Measurements from ENCODE around the gene RHOV. TPM values are rescaled to one million over a fixed set of nuclear protein-coding genes. Genes with fewer than 3 reads are reported as not detected.

RHOV gene
- total RNA-seq, 1 experiment from 2014 or later, result 6.0 TPM

DNA sequence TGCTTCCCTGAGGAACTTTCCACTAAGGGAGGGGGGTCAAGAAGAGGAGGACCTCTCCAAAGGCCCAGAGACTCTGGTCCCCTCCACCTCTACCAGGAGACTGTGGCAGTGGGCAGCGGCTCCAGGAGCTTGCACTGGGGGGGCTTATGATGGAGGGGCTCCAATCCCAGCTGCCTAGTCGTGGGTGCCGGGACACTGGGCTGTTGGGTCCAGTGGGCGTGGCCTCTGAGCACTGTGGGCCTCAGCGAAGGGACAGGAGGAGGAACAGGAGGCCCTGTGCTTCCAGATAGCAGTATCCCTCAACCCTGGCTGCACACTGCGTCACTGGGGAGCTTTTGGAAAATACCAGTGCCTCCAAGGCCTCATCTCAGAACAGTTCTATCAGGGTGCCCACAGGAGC is 41.6 kb upstream of the RHOV start:
- no peaks in the 10 kb centered on the region for H3K79me2 ChIP-seq (ENCODE audit: insufficient read depth, low read length)
- H3K9me3 ChIP-seq (ENCODE audit: control insufficient read depth in 1 of 2, insufficient read depth in 1 of 2, low read depth in 1 of 2, low read length in 2 of 2), result no peaks in the 10 kb centered on the region
- H2AFZ ChIP-seq (ENCODE audit: low read depth, low read length, poor library complexity, severe bottlenecking), result no peak overlapping the region
- no peak overlapping the region for H3K4me3 ChIP-seq (replicated peaks in 1 of 2; ENCODE audit: low read depth in 1 of 2, low read length in 2 of 2)
- ChIA-PET CTCF (interaction anchor here (1.6 to 1.9 kb wide), 2 partner anchors 9 to 15 kb away, joined by 4 to 7 read pairs; no protein-coding TSS in a partner anchor), POLR2A (interaction anchor here (1.0 to 2.2 kb wide), 2 partner anchors 10 to 13 kb away, joined by 3 to 8 read pairs; partner anchors contain the start of gene DLL4), RAD21 (ENCODE audit: low non-redundant PET in 1 of 2, low total read pairs in 2 of 2, uncharacterized antibody in 2 of 2, unreplicated experiment in 2 of 2) (no interaction called here)
- H4K20me1 ChIP-seq (ENCODE audit: insufficient read depth), result no peaks in the 10 kb centered on the region
- H3K9ac ChIP-seq (ENCODE audit: low read length), result no peak overlapping the region
- intact Hi-C loops (cut with micrococcal nuclease), result no loop called here
- no peaks in the 10 kb centered on the region for H3K36me3 ChIP-seq (ENCODE audit: control insufficient read depth in 1 of 2, insufficient read depth in 2 of 2, low read length in 2 of 2)
- TF ChIP-seq ZFX (IDR thresholded peaks at IDR 0.05) (no peak), ELF1 (IDR thresholded peaks at IDR 0.05; ENCODE audit: borderline replicate concordance, low read depth) (no peak)
- H3K27me3 ChIP-seq (ENCODE audit: insufficient read depth, low read length), result no peaks in the 10 kb centered on the region
- no TSS peak for BruUV-seq (replicated peaks)
- no peak for ATAC-seq
- no peak overlapping the region for H3K4me2 ChIP-seq (ENCODE audit: low read length)
- H3K27ac ChIP-seq (ENCODE audit: low read depth, low read length), result no peak overlapping the region
- DNase-seq (ENCODE audit: low read depth, low spot score), result no peak
- H3K4me1 ChIP-seq (ENCODE audit: control insufficient read depth in 1 of 2, insufficient read depth in 2 of 2, low read length in 2 of 2), result no peaks in the 10 kb centered on the region
- H3K9me2 ChIP-seq (ENCODE audit: insufficient read depth), result no peaks in the 10 kb centered on the region

GRCh38 chr15:40915116-40915661 is 41.2 kb upstream of the RHOV start:
- H3K4me2 ChIP-seq (ENCODE audit: low read length), result no peak overlapping the region
- H3K9ac ChIP-seq (ENCODE audit: low read length), result no peak overlapping the region
- no peak for DNase-seq (ENCODE audit: low read depth, low spot score)
- H3K36me3 ChIP-seq (ENCODE audit: control insufficient read depth in 1 of 2, insufficient read depth in 2 of 2, low read length in 2 of 2), result no peaks in the 10 kb centered on the region
- H3K4me1 ChIP-seq (ENCODE audit: control insufficient read depth in 1 of 2, insufficient read depth in 2 of 2, low read length in 2 of 2), result no peaks in the 10 kb centered on the region
- ChIA-PET RAD21 (ENCODE audit: low non-redundant PET in 1 of 2, low total read pairs in 2 of 2, uncharacterized antibody in 2 of 2, unreplicated experiment in 2 of 2) (no interaction called here), POLR2A (interaction anchor here (1.0 to 2.2 kb wide), 2 partner anchors 9 to 14 kb away, joined by 3 to 8 read pairs; partner anchors contain the start of gene DLL4), CTCF (interaction anchor here (1.6 to 1.9 kb wide), 2 partner anchors 9 to 16 kb away, joined by 4 to 7 read pairs; no protein-coding TSS in a partner anchor)
- intact Hi-C loops (cut with micrococcal nuclease), result no loop called here
- H4K20me1 ChIP-seq (ENCODE audit: insufficient read depth), result no peaks in the 10 kb centered on the region
- no peaks in the 10 kb centered on the region for H3K9me3 ChIP-seq (ENCODE audit: control insufficient read depth in 1 of 2, insufficient read depth in 1 of 2, low read depth in 1 of 2, low read length in 2 of 2)
- H3K4me3 ChIP-seq (replicated peaks in 1 of 2; ENCODE audit: low read depth in 1 of 2, low read length in 2 of 2), result no peak overlapping the region
- TF ChIP-seq TCF7L2 (IDR thresholded peaks at IDR 0.05; ENCODE audit: borderline replicate concordance, extremely low read depth, insufficient read depth, insufficient read length) (no peak), CEBPB (IDR thresholded peaks at IDR 0.05; ENCODE audit: low read depth) (no peak), POLR2A (IDR thresholded peaks at IDR 0.05; ENCODE audit: borderline replicate concordance, extremely low read depth, insufficient read depth, insufficient read length) (no peak), RAD21 (IDR thresholded peaks at IDR 0.05; ENCODE audit: low read depth) (no peak), YY1 (IDR thresholded peaks at IDR 0.05; ENCODE audit: extremely low read depth, insufficient replicate concordance, low read depth, low read length) (no peak), EZH2phosphoT487 (IDR thresholded peaks at IDR 0.05; ENCODE audit: borderline replicate concordance) (no peak), EZH2 (IDR thresholded peaks at IDR 0.05) (no peak), CBX3 (IDR thresholded peaks at IDR 0.05; ENCODE audit: low read depth) (no peak), ZFX (IDR thresholded peaks at IDR 0.05) (no peak)
- TF ChIP-seq, protein P1, sequence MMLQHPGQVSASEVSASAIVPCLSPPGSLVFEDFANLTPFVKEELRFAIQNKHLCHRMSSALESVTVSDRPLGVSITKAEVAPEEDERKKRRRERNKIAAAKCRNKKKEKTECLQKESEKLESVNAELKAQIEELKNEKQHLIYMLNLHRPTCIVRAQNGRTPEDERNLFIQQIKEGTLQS (IDR thresholded peaks at IDR 0.05), result no peak
- no peak overlapping the region for H2AFZ ChIP-seq (ENCODE audit: low read depth, low read length, poor library complexity, severe bottlenecking)
- no peak overlapping the region for H3K27ac ChIP-seq (ENCODE audit: low read depth, low read length)
- BruUV-seq (replicated peaks), result no TSS peak
- no peaks in the 10 kb centered on the region for H3K79me2 ChIP-seq (ENCODE audit: insufficient read depth, low read length)
- no peaks in the 10 kb centered on the region for H3K27me3 ChIP-seq (ENCODE audit: insufficient read depth, low read length)
- no peak for ATAC-seq
- H3K9me2 ChIP-seq (ENCODE audit: insufficient read depth), result no peaks in the 10 kb centered on the region
